Activated CD4-positive, alpha-beta T cell treated with anti-CD3 and anti-CD28 coated beads, Interleukin-10, Interleukin-2, amounts not matched to agents 100 ng/mL and 50 ng/mL, durations not matched to agents 16 hours and 8 hours (primary cell): ENCODE data around the gene SLC30A2.

Experiments
- DNase-seq: peaks from one replicate; pipeline ENCODE4 v3.0.0-alpha.2; 2020

SLC30A2 gene

GRCh38 chr1:26020941-26021646 is 24.8 kb downstream of the SLC30A2 start:
- DNase-seq = no peak

DNA sequence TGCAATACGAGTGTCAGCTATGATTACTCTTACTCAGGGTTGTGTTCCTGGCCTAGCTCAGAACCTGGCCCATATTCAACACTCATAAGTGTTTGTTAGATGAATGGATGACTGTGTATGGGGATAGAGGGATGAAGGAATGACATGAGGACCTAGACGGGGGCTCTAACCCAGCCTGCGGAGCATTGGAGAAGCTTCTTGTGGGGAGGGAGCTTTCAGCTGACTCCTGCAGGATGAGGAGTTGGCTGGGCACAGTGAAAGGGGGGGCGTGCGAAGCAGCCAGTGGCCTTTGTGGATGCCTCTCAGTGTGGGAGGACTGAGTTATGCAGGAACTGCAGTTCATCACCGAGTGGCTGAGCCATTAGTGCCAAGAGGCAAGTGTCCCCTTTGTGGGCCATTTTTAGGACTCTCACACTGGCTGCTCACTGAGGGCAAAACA is 25.6 kb downstream of the SLC30A2 start:
- DNase-seq = no peak

GRCh38 chr1:26019641-26020315 is 26.1 kb downstream of the SLC30A2 start:
- DNase-seq = no peak

DNA sequence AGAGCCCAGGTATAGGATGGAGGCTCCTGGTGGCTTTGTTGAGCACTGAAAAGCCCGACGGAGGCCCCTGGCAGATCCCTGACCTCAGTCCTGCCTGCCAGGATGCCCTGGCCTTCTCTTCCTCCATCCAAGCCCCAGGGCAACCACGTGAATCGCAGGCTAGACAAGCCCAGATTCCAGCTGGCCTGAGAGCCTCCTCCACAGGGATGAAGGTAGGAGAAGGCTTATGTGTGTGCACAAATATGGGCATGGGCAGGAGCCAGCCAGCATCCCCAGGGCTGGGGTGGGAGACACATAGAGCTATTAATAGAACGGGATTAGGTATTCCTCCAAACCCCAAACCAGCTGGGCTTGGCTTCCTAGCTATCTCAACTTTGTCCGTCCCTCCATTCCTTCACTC is 28.3 kb downstream of the SLC30A2 start:
- no peak for DNase-seq

DNA sequence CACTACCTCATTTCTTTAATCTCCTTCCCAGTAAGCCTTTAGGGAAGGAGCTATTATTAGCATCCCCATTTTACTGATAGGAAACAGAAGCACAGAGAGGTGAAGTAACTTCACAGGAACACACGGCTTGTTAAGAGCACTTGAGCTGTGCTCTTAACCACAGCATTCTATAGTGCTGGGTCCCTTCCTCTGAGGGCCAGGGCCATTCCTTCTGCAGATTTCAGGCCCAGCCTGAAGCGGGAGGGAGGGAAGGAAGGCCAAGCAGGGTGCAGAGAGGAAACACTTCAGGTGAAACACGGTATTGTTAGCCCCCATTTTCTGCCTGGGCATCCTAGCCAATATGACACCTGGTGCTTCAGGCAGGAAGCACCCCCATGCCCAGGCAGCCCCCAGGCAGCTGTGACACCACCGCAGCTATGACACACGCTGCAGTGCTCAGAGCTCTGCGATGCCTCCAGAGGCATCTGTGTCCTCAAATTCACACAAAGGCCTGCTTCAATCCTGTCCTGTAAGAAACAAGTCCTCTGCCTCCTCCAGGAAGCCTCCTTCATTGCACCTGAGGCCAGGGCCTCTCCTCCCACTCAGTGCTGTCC is 28.9 kb downstream of the SLC30A2 start:
- no peak for DNase-seq

DNA sequence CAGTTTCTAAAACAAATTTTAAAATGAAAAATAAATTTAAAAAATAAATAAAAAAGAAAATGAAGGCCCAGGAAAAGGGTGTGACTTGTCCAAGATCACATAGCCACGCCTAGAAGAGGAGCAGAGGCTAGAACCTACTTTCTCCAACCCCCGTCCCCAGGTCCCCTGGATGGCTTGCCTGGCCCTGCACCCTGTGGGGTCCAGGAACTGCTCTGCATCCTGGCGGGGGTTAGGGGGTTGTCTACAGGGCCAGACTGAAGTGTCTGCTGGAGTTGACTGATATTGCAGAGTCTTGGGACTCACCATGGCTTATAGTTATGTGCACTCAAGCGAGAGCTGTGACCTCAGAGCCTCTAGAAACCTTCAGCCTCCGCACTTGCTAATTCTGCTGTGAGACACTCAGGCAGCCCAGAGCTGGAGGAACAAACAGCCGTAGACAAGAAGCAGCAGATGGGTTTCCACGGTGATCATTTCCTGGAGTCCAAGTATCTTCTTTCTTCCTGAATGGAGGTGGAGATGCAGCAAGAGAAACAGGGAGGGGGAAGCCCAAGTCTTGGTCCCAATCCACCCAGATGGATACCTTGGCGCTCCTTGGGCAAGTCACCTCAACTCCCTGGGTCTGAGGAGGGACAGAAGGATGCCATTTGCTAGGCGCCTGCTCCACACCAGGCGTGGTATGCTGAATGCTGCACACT is 29.5 kb downstream of the SLC30A2 start:
- DNase-seq = no peak

- no peak for DNase-seq
These were observed 30.6 kb downstream of the SLC30A2 start for GRCh38 chr1:26015358-26015757.

DNA sequence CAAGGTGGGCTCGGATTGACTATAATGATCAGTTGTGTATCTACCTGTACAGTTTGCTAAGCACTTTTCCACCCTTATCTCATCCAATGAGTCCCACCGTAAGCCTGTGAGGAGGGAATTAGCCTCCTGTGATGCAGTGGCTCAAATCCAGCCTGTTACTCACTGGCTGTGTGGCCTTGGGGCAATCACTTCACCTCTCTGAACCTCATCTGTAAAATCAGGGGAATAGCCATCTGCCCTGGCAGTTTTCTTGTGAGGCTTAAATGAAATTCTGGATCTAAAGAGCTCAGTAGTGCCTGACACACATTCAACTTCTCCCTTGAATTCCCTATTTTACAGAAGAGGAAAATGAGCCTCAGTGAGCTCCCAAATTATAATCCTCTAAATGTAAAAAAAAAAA is 31.7 kb downstream of the SLC30A2 start:
- no peak for DNase-seq

- DNase-seq = no peak
These were observed 33.1 kb downstream of the SLC30A2 start for GRCh38 chr1:26012864-26013263.

- no peak for DNase-seq
These were observed 35.1 kb downstream of the SLC30A2 start for GRCh38 chr1:26010825-26011224.

GRCh38 chr1:26009796-26010447 is 36.0 kb downstream of the SLC30A2 start:
- DNase-seq = no peak

DNA sequence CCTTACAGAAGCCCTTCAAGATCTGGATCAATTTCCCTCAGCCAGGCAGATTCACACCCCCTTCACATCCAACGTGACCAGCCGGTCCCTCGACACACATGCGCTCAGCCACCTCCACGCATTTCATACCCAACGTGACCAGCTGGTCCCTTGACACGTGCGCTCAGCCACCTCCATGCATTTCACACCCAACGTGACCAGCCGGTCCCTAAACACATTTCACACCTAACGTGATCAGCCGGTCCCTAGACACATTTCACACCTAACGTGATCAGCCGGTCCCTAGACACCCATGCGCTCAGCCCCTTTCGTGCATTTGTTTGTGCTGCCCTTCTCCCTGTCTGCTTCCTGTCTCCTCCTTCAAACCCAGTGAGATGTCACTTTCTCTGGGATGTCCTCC is 39.2 kb downstream of the SLC30A2 start:
- DNase-seq = no peak

DNA sequence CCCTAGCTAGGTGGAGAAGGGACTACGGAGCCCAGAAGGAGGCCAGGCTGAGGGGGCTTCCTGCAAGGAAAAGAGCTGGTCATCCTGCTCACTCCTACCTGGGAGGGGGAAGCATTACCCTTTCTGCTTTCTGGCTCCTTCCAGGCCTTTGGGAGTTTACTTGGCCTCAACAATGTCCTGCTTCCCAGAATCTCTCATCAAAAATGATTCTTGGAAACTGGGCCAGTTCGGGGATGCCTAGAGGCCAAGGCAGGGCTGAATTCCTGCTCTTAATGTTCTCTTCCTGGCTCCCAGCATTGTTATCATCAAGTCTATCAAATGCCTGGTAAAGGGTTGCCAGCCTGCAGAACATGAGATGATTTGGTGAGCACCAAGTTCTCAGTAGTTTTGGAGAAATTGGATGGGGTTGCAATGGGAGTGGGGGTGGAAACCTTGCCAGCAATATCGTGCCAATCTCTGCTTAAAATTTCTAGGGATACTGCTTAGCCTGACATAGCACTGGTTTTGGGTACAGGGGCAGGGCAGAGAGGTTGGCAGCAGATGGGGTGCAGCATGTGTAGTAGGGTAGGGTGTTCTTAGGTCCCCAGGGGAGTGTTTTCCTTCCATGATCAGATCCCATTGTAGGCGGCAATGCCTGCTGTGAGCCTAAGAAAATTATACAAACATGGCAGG is 40.3 kb downstream of the SLC30A2 start:
- no peak for DNase-seq

GRCh38 chr1:26003756-26004155 is 42.2 kb downstream of the SLC30A2 start:
- DNase-seq = no peak

DNA sequence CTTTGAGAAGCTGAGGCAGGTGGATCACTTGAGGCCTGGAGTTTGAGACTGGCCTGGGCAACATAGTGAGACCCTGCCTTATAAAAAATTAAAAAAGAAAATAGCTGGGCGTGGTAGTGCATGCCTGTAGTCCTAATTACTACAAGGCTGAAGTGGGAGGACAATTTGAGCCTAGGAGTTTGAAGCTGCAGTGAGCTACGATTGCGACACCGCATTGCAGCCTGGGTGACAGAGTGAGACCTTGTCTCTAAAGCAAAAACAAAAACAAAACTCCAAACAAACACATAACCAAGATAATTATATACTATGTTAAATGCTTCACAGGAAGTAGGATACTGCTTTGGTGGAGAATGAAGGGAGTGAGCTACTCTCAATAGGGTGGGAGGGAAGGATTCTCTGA is 42.7 kb downstream of the SLC30A2 start:
- no peak for DNase-seq

DNA sequence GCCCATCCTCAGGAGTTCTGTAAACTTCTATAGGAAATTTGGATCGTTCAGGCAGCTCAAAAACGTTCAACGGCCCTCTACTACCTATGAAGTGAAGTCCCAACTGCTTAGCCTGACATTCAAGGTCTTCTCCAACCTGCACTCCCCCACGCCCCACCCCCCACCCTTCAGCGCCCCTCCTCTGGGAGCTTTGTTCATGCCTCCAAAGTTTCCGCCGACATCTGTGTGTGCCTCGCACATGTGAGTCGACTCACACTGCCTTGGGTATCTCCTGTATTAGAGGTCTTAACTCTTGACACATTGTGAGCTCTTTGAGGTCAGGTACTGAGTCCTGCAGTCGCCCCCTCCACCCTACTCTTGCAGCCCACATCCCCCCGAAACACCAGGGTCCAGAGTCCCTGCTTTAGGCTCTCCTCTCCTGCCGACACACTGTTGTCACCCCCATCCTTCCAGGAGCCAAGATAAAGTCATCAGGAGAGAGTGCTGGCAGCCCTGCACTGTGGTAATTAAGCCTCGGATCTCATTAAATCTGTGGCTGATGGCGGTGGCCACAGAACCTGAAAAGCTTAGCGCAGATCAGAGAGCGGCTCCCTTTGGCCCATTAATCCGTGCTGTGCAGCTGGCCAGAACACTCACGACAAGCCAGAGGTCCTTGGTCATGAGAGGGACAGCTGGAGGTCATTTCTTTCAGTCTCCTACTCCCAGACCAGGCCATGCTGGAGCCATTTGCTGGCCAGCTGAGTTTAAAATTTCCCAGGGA is 46.7 kb downstream of the SLC30A2 start:
- DNase-seq = no peak

GRCh38 chr1:25997828-25998761 is 47.8 kb downstream of the SLC30A2 start, which contains the start of gene PAFAH2:
TSS of gene PAFAH2 (minus strand) at chr1:25998063. CDS start at chr1:25990816, 7,247 bp downstream.
- DNase-seq = peak; percentile 98

DNA sequence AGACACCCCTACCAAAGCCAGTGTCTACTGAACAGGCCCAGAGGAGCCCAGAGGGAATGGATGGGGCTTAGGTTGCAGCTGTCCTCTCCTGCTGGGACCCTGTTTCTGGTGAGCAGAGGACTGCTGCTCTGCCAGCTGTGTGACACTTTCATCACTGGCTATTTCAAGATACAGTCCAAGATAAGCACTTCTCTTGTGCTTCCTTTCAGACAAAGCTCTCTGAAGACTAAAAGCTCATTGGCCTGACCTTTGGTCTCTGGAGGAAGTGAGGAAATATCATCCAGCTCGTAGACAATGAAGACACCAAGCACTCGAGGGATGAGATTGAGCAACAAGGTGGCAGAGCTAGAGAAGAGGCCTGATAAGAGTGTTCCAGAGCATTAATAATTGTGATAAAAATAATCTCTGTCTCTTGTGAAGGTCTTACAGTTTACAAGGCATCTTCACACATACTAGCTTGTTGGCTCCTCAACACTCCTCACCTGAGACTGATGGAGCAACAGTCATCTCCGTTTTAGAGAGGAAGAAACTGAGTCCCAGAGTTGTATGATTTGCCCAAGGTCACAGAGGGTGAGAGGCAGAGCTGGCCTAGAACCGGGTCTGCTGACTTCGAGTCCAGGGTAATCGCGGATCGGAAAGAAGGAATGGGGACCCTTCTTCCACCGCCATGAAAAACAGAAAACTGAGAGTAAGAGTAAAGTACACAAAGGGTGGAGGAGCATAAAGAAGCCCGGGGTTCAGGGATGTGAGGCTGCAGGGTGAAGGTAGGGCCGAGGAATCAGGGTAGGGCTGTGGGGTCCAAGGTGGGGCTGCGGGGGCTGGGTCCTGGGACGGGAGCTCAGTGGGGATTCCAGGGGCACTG is 48.7 kb downstream of the SLC30A2 start:
- peak; percentile 54 for DNase-seq

DNA sequence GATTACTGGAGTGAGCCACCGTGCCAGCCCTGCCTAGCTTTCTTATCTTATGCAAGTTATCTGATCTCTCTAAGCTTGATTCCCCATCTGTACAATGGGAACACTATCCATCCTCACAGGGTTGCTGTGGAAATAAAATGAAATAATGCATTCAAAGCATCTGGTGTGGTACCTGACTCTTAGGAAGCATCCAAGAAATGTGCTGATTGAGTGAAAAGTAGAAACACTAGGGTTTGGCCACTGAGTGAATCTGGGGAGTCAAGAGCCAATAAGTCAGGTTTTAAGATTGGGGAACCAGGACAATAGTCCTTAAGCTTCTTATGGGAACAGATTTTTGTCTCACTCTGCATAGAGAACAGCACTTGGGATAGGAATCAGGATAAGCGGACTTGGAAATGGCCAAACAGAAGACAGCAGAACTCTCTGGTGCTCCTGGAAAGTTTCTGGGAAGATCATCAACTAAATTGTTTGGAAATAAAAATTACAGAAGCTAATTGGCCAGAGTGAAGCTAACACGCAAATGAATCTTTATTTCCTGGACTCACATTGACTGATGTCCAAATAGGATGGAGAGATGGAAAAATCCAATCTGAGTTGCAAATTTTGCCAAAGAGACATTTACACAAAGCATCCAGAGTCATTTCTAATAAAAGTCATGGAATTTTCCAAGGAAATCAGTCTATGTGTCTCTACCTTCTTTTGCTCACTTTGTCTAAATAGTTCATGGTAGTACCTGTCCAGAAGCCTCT is 51.3 kb downstream of the SLC30A2 start:
- DNase-seq = no peak
